H1 (cell line): ENCODE results near the gene EPB41L5. TPM values are rescaled to one million over a fixed set of nuclear protein-coding genes. Genes with fewer than 3 reads are reported as not detected.

Experiments used
- CTCF ChIA-PET: fragments of 300-600 bp; sonication (Branson Sonifier 250); formaldehyde crosslinking; loops from one replicate; lab custom pipeline; 2021; ENCODE audit not compliant: partially characterized antibody; lab: Charles Lee
- POLR2A ChIA-PET: fragments of 300-600 bp; sonication (Branson Sonifier 250); formaldehyde crosslinking; loops from one replicate; lab custom pipeline; 2021; ENCODE audit warnings: inconsistent platforms; ENCODE audit not compliant: partially characterized antibody; lab: Charles Lee
- DNase-seq, 2 experiments: peaks; one replicate each; pipeline versions ENCODE4 v3.0.0 to v3.0.0-alpha.2; 2010 to 2022; ENCODE audit warnings: low spot score in 2 of 2, low read depth in 1 of 2, mixed read lengths in 1 of 2
- FAIRE-seq: peaks from 2 replicates; lab custom pipeline; 2011; peaks lifted over from hg19 to GRCh38; lab: Jason Lieb, UNC
- H2AFZ ChIP-seq: 2 replicates; pipeline ENCODE4 v1.8.1; 2012; ENCODE audit warnings: low read length, inconsistent platforms
- H2AK5ac ChIP-seq: 2 replicates; pipeline ENCODE4 v1.6.1; 2013; ENCODE audit warnings: low read depth, low read length
- H2BK120ac ChIP-seq: replicated peaks from 2 replicates; pipeline ENCODE3; 2013; ENCODE audit warnings: low read depth, low read length, inconsistent platforms
- H2BK12ac ChIP-seq: 2 replicates; pipeline ENCODE4 v1.6.1; 2013; ENCODE audit warnings: low read depth, low read length
- H2BK15ac ChIP-seq: 2 replicates; pipeline ENCODE4 v1.6.1; 2013; ENCODE audit warnings: low read length
- H2BK20ac ChIP-seq: 2 replicates; pipeline ENCODE4 v1.6.1; 2013; ENCODE audit warnings: low read length
- H2BK5ac ChIP-seq: 2 replicates; pipeline ENCODE4 v1.6.1; 2013; ENCODE audit warnings: low read depth, low read length
- H3K14ac ChIP-seq: 2 replicates; pipeline ENCODE4 v1.6.1; 2013; ENCODE audit warnings: inconsistent platforms; ENCODE audit not compliant: insufficient read length
- H3K18ac ChIP-seq: 2 replicates; pipeline ENCODE4 v1.6.1; 2013; ENCODE audit warnings: low read length; ENCODE audit errors: extremely low read depth
- H3K23ac ChIP-seq: 2 replicates; pipeline ENCODE4 v1.6.1; 2013; ENCODE audit warnings: inconsistent platforms; ENCODE audit not compliant: insufficient read length
- H3K23me2 ChIP-seq: 2 replicates; pipeline ENCODE4 v1.6.1; 2013; ENCODE audit warnings: low read depth, low read length
- H3K27ac ChIP-seq: 2 replicates; pipeline ENCODE4 v1.6.1; 2011; ENCODE audit warnings: low read depth, low read length, inconsistent platforms
- H3K27me3 ChIP-seq, 4 experiments: replicated peaks in 1 of 4; 1 replicate in 1 of 4; 2 replicates in 3 of 4; pipeline versions ENCODE4 v1.6.1 to v1.8.1; 2011 to 2013; ENCODE audit warnings: low read length in 3 of 4, mild to moderate bottlenecking in 3 of 4, inconsistent platforms in 2 of 4, mixed read lengths in 2 of 4, moderate library complexity in 1 of 4; ENCODE audit not compliant: control insufficient read depth in 3 of 4, insufficient read depth in 3 of 4; ENCODE audit errors: extremely low read depth in 1 of 4
- H3K36me3 ChIP-seq, 4 experiments: 2 replicates each; pipeline versions ENCODE4 v1.6.1 to v1.8.1; 2011 to 2013; ENCODE audit warnings: mild to moderate bottlenecking in 4 of 4, low read length in 3 of 4, moderate library complexity in 2 of 4, control low read depth in 1 of 4, inconsistent platforms in 1 of 4; ENCODE audit not compliant: insufficient read depth in 4 of 4, control insufficient read depth in 2 of 4
- H3K4ac ChIP-seq: replicated peaks from 2 replicates; pipeline ENCODE3; 2013; ENCODE audit warnings: low read length, low read depth, mixed read lengths, inconsistent platforms; ENCODE audit not compliant: insufficient read length
- H3K4me1 ChIP-seq, 4 experiments: replicated peaks in 1 of 4; 1 replicate in 1 of 4; 2 replicates in 3 of 4; pipeline versions ENCODE4 v1.6.1 to v1.8.1; 2011 to 2013; ENCODE audit warnings: low read length in 3 of 4, inconsistent platforms in 2 of 4, mixed read lengths in 1 of 4; ENCODE audit not compliant: insufficient read depth in 4 of 4, control insufficient read depth in 3 of 4
- H3K4me2 ChIP-seq, 2 experiments: 2 replicates each; pipeline versions ENCODE4 v1.6.1 to v1.8.1; 2011 to 2013; ENCODE audit warnings: low read depth in 2 of 2, low read length in 2 of 2, control low read depth in 1 of 2, inconsistent platforms in 1 of 2, mild to moderate bottlenecking in 1 of 2; ENCODE audit not compliant: insufficient read depth in 1 of 2
- H3K4me3 ChIP-seq, 4 experiments: fragments of 200-600, 300-600 bp in 1 of 4; sonication (generic), shearing (Covaris generic), sonication (Bioruptor Twin) in 1 of 4; 2 replicates each; pipeline versions ENCODE4 v1.5.1 to v1.8.1; 2011 to 2016; ENCODE audit warnings: low read length in 4 of 4, low read depth in 3 of 4, control low read depth in 2 of 4, inconsistent platforms in 2 of 4, mild to moderate bottlenecking in 2 of 4, mixed read lengths in 1 of 4, moderate library complexity in 1 of 4; ENCODE audit not compliant: insufficient read depth in 2 of 4; ENCODE audit errors: extremely low read depth in 1 of 4
- H3K56ac ChIP-seq: replicated peaks from 2 replicates; pipeline ENCODE3; 2013; ENCODE audit warnings: low read depth, mild to moderate bottlenecking, mixed read lengths, low read length, inconsistent platforms; ENCODE audit not compliant: insufficient read length
- H3K79me1 ChIP-seq: 2 replicates; pipeline ENCODE4 v1.6.1; 2013; ENCODE audit warnings: low read depth, low read length, control low read depth
- H3K79me2 ChIP-seq, 2 experiments: 2 replicates each; pipeline versions ENCODE4 v1.6.1 to v1.8.1; 2012 to 2013; ENCODE audit warnings: low read length in 2 of 2, mild to moderate bottlenecking in 2 of 2, inconsistent platforms in 1 of 2; ENCODE audit not compliant: insufficient read depth in 2 of 2, control insufficient read depth in 1 of 2
- H3K9ac ChIP-seq, 4 experiments: replicated peaks in 1 of 4; 1 replicate in 1 of 4; 2 replicates in 3 of 4; pipeline versions ENCODE4 v1.6.1 to v1.8.1; 2011 to 2013; ENCODE audit warnings: low read depth in 3 of 4, low read length in 3 of 4, control low read depth in 2 of 4, mild to moderate bottlenecking in 2 of 4, moderate library complexity in 2 of 4, inconsistent platforms in 1 of 4; ENCODE audit errors: extremely low read depth in 1 of 4
- H3K9me3 ChIP-seq, 2 experiments: 2 replicates each; pipeline versions ENCODE4 v1.6.1 to v1.8.1; 2012 to 2013; ENCODE audit warnings: mild to moderate bottlenecking in 2 of 2, moderate library complexity in 2 of 2, control low read depth in 1 of 2, inconsistent platforms in 1 of 2, low read depth in 1 of 2, low read length in 1 of 2, mixed read lengths in 1 of 2; ENCODE audit not compliant: insufficient read depth in 2 of 2
- H4K20me1 ChIP-seq, 2 experiments: replicated peaks in 1 of 2; 2 replicates each; pipeline versions ENCODE3 to v1.8.1; 2011 to 2013; ENCODE audit warnings: inconsistent platforms in 2 of 2, low read length in 2 of 2, mild to moderate bottlenecking in 1 of 2; ENCODE audit not compliant: insufficient read depth in 2 of 2, control insufficient read depth in 1 of 2
- H4K5ac ChIP-seq: 2 replicates; pipeline ENCODE4 v1.6.1; 2013; ENCODE audit warnings: low read length, low read depth, mixed read lengths, inconsistent platforms; ENCODE audit not compliant: insufficient read length
- H4K8ac ChIP-seq: 2 replicates; pipeline ENCODE4 v1.8.0; 2013; ENCODE audit warnings: mild to moderate bottlenecking, moderate library complexity, low read length, inconsistent platforms; ENCODE audit not compliant: insufficient read depth; ENCODE audit errors: extremely low read depth
- H4K91ac ChIP-seq: replicated peaks from 2 replicates; pipeline ENCODE3; 2013; ENCODE audit warnings: low read length, mixed read lengths, inconsistent platforms; ENCODE audit not compliant: insufficient read length
- ASH2L ChIP-seq: fragments of 200-600, 300-600 bp; sonication (generic); IDR thresholded peaks from one replicate; pipeline ENCODE4 v1.7.1; 2017; ENCODE audit warnings: low read length
- BRCA1 ChIP-seq: IDR thresholded peaks from 2 replicates; pipeline ENCODE4 v1.6.1; 2012; ENCODE audit warnings: low read depth, low read length, improper control_type of control experiment
- JUN ChIP-seq: IDR thresholded peaks from 2 replicates; pipeline ENCODE4 v1.6.1; 2011; ENCODE audit warnings: low read depth, mild to moderate bottlenecking, improper control_type of control experiment, low read length
- KDM5A ChIP-seq: fragments of 200-600 bp; IDR thresholded peaks from 2 replicates; pipeline ENCODE4 v1.7.1; 2012; ENCODE audit warnings: mild to moderate bottlenecking, low read length, inconsistent platforms, mixed read lengths
- SP1 ChIP-seq: IDR thresholded peaks from 2 replicates; pipeline ENCODE4 v1.6.1; 2011; ENCODE audit warnings: low read depth, low read length
- SUZ12 ChIP-seq: fragments of 200-600 bp; sonication (generic); IDR thresholded peaks from 2 replicates; pipeline ENCODE4 v1.6.1; 2012; ENCODE audit warnings: mild to moderate bottlenecking, inconsistent platforms, low read length, moderate library complexity, mixed read lengths
- WGBS, 2 experiments: shearing (Covaris generic) in 1 of 2; methylation state at CpG; one replicate each; pipeline versions ENCODE4 v1.1.6 to v1.1.7; 2013 to 2015; ENCODE audit warnings: low lambda C conversion rate in 2 of 2, mixed read lengths in 2 of 2, inconsistent platforms in 1 of 2, low coverage in 1 of 2, missing lambda C conversion rate in 1 of 2; ENCODE audit not compliant: insufficient replicate concordance in 2 of 2, insufficient coverage in 1 of 2, insufficient read length in 1 of 2; ENCODE audit errors: extremely low coverage in 1 of 2, missing lambda C conversion rate in 1 of 2; 5-methylcytosine and 5-hydroxymethylcytosine counted together
- polyA plus RNA-seq, 7 experiments: library from polyadenylated mRNA; depleted of rRNA in 3 of 7; stranded (reverse) in 5 of 7; unstranded in 2 of 7; fragments of >200 nt in 5 of 7; fragments of 200-250 nt in 2 of 7; gene quantifications; 1 replicate in 5 of 7; 2 replicates in 1 of 7; 4 replicates in 1 of 7; pipeline versions ENCODE4 v1.2.1 to v1.2.3, GENCODE V29; 2011 to 2013; ENCODE audit warnings: missing spikeins in 2 of 7, mixed read lengths in 2 of 7
- total RNA-seq: library from RNA; stranded (reverse); fragmentation: NEBNext Ultra II Directional; extraction: Animal tissue kit (Norgen Biotek cat#: 25700); gene quantifications from 2 replicates; pipeline ENCODE4 v1.2.1, GENCODE V29; 2021
- TF ChIP-seq, protein P1 (sequence below), 3 experiments: IDR thresholded peaks; 1 replicate in 2 of 3; 2 replicates in 1 of 3; pipeline versions ENCODE4 v1.5.1 to v1.6.1; 2011; ENCODE audit warnings: low read length in 3 of 3, mild to moderate bottlenecking in 3 of 3, inconsistent platforms in 2 of 3, low read depth in 1 of 3, moderate library complexity in 1 of 3; ENCODE audit not compliant: insufficient read depth in 1 of 3; ENCODE audit errors: control extremely low read depth in 1 of 3
- TF ChIP-seq, protein P2 (sequence below): IDR thresholded peaks from 2 replicates; pipeline ENCODE4 v1.6.1; 2012; ENCODE audit warnings: inconsistent platforms

The EPB41L5 gene
- total and polyA plus RNA-seq, 2 of the 8 experiments (the other 6 are each of a cell fraction or from before 2014, with no cell fraction given), result 13.5 to 32.3 TPM

DNA sequence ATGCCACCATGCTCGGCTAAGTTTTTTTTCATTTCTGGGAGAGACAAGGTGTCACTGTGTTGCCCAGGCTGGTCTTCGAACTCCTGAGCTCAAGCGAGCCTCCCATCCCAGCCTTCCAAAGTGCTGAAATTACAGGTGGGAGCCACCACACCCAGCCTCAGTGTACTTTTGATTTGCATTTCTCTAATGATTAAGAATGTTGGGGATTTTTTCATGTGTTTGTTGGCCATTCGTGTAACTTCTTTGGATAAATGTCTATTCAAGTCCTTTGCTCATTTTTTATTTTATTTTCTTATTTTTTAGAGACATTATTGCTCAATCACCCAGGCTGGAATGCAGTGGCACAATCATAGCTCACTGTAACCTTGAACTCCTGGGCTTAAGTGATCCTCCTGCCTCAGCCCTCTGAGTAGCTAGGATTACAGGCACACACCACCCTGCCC lies 137.2 kb downstream of the EPB41L5 start:
- TF ChIP-seq ASH2L (no peak), SUZ12 (no peak), JUN (no peak), SP1 (no peak), BRCA1 (no peak), KDM5A (no peak)
- TF ChIP-seq, protein P1, sequence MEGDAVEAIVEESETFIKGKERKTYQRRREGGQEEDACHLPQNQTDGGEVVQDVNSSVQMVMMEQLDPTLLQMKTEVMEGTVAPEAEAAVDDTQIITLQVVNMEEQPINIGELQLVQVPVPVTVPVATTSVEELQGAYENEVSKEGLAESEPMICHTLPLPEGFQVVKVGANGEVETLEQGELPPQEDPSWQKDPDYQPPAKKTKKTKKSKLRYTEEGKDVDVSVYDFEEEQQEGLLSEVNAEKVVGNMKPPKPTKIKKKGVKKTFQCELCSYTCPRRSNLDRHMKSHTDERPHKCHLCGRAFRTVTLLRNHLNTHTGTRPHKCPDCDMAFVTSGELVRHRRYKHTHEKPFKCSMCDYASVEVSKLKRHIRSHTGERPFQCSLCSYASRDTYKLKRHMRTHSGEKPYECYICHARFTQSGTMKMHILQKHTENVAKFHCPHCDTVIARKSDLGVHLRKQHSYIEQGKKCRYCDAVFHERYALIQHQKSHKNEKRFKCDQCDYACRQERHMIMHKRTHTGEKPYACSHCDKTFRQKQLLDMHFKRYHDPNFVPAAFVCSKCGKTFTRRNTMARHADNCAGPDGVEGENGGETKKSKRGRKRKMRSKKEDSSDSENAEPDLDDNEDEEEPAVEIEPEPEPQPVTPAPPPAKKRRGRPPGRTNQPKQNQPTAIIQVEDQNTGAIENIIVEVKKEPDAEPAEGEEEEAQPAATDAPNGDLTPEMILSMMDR (IDR thresholded peaks at IDR 0.05; ENCODE audit: control extremely low read depth in 1 of 3, insufficient read depth in 1 of 3, low read depth in 1 of 3, low read length in 3 of 3), result no peak
- TF ChIP-seq, protein P2, sequence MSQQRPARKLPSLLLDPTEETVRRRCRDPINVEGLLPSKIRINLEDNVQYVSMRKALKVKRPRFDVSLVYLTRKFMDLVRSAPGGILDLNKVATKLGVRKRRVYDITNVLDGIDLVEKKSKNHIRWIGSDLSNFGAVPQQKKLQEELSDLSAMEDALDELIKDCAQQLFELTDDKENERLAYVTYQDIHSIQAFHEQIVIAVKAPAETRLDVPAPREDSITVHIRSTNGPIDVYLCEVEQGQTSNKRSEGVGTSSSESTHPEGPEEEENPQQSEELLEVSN, result no peak
- CTCF ChIA-PET, result interaction anchor here (0.9 kb wide), 1 partner anchor 29 kb away, joined by 3 read pairs; no protein-coding TSS in a partner anchor
- H3K18ac ChIP-seq, result no peak overlapping the region
- FAIRE-seq, result no peak
- H4K91ac ChIP-seq, result no peak overlapping the region
- no peak overlapping the region for H2AFZ ChIP-seq
- POLR2A ChIA-PET, result no interaction called here
- H3K36me3 ChIP-seq, result peaks cover 0 to 25% (median 7%) of the 10 kb centered on the region in 4 experiments; a peak in 3 of 8 replicates
- no peaks in the 10 kb centered on the region for H3K4me1 ChIP-seq
- H3K23ac ChIP-seq, result no peak overlapping the region
- peaks cover 0 to 8% of the 10 kb centered on the region in 2 experiments; a peak in 3 of 4 replicates for H3K9me3 ChIP-seq
- H3K4ac ChIP-seq, result no peak overlapping the region
- H4K5ac ChIP-seq, result no peak overlapping the region
- no peak overlapping the region for H3K56ac ChIP-seq
- no peaks in the 10 kb centered on the region for H3K79me1 ChIP-seq
- H4K8ac ChIP-seq, result no peak overlapping the region
- H2BK20ac ChIP-seq, result no peak overlapping the region
- no peak overlapping the region for H2BK120ac ChIP-seq
- no peak overlapping the region for H2BK15ac ChIP-seq
- no peaks in the 10 kb centered on the region for H3K79me2 ChIP-seq
- no peak overlapping the region for H3K14ac ChIP-seq
- no peak overlapping the region for H2BK5ac ChIP-seq
- DNase-seq, result no peak
- no peak overlapping the region for H3K4me3 ChIP-seq
- H2BK12ac ChIP-seq, result no peak overlapping the region
- H3K27ac ChIP-seq, result no peak overlapping the region
- no peaks in the 10 kb centered on the region for H3K27me3 ChIP-seq
- H3K4me2 ChIP-seq, result no peak overlapping the region
- no peak overlapping the region for H2AK5ac ChIP-seq
- H4K20me1 ChIP-seq, result no peaks in the 10 kb centered on the region
- H3K9ac ChIP-seq, result no peak overlapping the region
- whole genome bisulfite sequencing, 2 experiments, result 98% methylated on average over 4 of the region's 4 CpGs; no CpG with 5 or more reads in 1 of the 2 experiments
- no peaks in the 10 kb centered on the region for H3K23me2 ChIP-seq
